ENCODE measurements around the gene CTIF.

- TF ChIP-seq, protein P1, sequence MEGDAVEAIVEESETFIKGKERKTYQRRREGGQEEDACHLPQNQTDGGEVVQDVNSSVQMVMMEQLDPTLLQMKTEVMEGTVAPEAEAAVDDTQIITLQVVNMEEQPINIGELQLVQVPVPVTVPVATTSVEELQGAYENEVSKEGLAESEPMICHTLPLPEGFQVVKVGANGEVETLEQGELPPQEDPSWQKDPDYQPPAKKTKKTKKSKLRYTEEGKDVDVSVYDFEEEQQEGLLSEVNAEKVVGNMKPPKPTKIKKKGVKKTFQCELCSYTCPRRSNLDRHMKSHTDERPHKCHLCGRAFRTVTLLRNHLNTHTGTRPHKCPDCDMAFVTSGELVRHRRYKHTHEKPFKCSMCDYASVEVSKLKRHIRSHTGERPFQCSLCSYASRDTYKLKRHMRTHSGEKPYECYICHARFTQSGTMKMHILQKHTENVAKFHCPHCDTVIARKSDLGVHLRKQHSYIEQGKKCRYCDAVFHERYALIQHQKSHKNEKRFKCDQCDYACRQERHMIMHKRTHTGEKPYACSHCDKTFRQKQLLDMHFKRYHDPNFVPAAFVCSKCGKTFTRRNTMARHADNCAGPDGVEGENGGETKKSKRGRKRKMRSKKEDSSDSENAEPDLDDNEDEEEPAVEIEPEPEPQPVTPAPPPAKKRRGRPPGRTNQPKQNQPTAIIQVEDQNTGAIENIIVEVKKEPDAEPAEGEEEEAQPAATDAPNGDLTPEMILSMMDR (conservative IDR thresholded peaks at IDR 0.05; ENCODE audit: low read depth, low read length): no peak
- no peak for TF ChIP-seq EZH2 (IDR thresholded peaks at IDR 0.05; ENCODE audit: low read length, unreplicated experiment)
These were observed 123.3 kb downstream of the CTIF start for GRCh38 chr18:48662011-48662661.
